GM18507 (cell line): ENCODE results near the gene RAI1.

ENCODE experiments used
- DNase-seq: peaks from one replicate; pipeline ENCODE4 v3.0.0; 2011; ENCODE audit warnings: low read depth; ENCODE audit not compliant: insufficient read length; ENCODE audit errors: extremely low spot score
- FAIRE-seq: peaks from 2 replicates; lab custom pipeline; 2011; peaks lifted over from hg19 to GRCh38; lab: Jason Lieb, UNC

Gene RAI1

GRCh38 chr17:17830269-17830567 is 149.0 kb downstream of the RAI1 start:
- FAIRE-seq (no peak), DNase-seq (no peak)

DNA sequence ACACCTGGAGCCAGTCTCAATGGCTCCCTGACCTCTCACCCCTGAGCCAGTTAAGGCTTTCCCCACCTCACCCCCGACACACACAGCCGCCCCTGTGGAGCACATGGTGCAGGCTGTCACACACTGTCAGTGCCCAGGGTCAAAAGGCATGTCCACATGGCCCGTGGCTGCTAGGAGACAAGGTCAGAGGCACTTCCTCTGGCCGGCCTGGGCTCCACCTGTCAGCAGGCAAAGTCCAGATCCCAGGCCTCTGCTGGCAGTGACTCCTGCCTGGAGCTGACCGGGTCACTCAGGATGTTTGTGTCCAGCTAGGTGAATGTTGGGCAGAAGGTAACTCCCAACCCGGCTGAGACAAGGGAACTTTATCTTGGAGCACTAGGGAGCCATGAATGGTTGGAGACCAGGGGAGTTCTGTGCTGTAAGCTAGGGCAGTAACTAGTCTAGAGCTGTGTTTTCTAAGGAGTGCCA is 149.5 kb downstream of the RAI1 start:
- no peak for FAIRE-seq

DNA sequence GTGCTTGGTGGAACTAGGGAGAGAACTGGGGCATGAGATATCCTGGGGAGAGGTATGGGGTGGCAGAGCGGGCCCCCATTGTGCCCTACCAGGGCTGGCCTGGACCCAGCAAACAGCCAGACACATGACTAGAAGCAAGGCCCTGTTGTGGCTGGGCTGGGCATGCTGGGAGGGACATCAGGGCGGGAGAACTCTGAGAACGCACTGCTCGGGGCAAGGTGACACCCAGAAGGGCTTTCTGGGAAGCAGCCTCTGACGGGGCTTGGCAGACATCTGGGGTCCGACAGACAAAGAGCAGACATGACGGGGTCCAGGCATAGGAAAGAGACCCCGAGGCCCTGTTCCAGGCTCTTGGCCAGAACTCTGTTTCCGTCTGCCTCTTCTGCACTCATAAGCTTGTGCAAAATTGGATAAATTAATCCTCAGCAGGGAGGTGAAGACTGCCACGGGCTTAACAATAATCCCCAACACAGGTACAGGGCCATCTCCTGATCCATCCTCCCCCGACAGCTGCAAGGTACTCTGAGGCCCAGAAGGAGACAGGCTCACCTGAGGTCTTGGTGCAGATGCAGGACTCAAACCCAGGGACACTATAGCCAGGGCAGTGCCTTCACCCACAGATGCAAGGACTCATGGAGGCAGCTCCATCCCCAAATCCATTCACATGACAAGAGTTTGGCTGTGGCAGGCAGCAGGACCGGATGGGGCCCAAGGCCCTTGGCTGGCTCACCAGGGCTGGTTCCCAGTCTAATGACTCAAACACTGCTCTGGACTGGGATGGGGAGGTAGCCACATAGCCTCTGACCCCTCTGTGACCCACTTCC is 150.2 kb downstream of the RAI1 start:
- FAIRE-seq = no peak

More for the DNA sequence above, 149.5 kb downstream of the RAI1 start:
- DNase-seq = no peak

DNA sequence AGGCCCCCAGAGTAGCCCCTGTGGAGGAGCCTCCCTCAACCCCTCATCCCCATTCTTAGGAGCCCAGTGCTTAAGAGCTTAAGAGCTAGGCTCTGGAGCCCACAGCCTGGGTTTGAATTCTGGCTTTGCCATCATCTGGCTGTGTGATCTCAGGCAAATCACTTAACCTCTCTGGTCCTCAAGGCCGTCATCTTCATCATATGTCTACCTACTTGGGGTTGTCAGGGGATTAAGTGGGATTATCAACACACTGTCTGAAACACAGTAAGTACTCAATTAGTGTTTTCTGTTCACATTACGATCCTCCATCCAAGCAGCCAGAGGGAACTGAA is 150.7 kb downstream of the RAI1 start:
- FAIRE-seq (no peak), DNase-seq (no peak)

More for the DNA sequence above, 150.2 kb downstream of the RAI1 start:
- DNase-seq = no peak

GRCh38 chr17:17833658-17834357 is 152.6 kb downstream of the RAI1 start:
- DNase-seq = no peak
- FAIRE-seq = no peak

DNA sequence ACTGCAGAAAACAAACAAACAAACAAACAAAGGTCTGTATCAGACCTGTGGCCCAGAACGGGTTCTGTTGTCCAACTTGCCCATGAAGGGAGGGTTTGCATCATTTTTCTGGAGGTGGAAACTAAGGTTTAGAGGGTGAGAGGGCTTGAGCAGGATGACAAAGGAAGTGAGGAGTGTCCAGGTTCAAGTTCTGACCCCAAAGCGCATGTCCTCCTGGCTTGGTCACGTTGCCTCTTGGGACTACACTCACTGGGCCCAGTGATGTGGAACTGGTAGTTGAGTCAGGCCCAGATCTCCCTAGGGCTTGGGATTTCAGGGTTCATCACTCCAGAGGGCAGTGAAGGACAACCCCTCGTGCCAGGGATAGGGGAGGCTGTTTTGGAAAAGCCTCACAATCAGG is 153.7 kb downstream of the RAI1 start:
- FAIRE-seq = peak; percentile 26
- no peak for DNase-seq

- DNase-seq (no peak), FAIRE-seq (no peak)
These were observed 154.4 kb downstream of the RAI1 start for GRCh38 chr17:17835415-17836249.

DNA sequence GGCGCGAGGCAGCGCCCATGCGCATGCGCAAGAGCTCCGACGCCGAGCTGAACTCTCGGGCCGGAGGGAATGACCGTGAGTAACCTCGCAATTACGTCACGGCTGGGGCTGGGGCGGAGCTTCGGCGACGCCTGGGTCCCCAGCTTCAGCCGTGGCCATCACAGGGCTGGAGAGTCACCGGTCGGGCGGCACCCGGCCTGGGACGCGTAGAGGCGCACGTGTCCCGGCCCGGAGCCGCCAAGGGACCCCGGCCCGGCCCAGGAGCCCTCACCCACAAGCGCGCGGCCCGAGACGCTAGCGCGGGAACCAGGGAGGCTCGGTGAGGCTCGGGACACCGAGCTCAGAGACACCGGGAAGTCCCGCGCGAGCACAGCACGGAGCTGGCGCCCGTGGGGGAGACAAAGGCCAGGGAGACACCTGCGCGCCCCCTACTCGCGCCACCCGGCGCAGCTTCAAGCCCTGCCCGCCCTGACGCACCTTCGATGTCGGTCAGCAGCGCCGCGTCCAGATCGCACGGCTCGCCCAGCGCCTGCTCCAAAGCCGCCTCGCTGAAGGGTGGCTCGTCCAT is 155.1 kb downstream of the RAI1 start:
- DNase-seq (peak; percentile 86), FAIRE-seq (peak; percentile 91)

GRCh38 chr17:17836818-17837379 is 155.6 kb downstream of the RAI1 start, which contains the start of gene SREBF1:
SREBF1 (minus strand) TSS chr17:17836986; CDS start chr17:17836817, 169 bp downstream.
- no peak for DNase-seq
- FAIRE-seq = peak; percentile 12

DNA sequence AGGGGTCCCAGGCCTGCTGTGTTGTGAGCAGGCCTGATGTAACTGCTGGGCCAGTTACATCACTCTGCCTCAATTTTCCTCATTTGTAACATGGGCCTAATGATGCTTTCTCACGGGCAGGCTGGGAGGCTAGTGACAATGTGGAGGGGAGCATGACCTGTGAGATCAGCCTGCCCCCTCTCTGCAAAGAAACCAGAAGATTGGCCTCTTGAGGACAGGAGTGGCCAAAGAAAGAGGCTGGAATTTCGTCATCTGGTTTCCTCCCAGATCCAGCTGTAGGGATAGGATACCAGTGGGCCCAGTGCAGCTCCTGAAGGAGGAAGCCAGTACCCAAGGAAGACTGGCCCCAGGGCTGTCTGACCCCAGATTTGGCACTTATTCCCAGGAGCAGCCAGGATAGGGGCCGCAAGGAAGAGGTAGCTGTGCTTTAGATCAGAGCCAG is 156.1 kb downstream of the RAI1 start:
- FAIRE-seq = no peak
- DNase-seq = no peak

DNA sequence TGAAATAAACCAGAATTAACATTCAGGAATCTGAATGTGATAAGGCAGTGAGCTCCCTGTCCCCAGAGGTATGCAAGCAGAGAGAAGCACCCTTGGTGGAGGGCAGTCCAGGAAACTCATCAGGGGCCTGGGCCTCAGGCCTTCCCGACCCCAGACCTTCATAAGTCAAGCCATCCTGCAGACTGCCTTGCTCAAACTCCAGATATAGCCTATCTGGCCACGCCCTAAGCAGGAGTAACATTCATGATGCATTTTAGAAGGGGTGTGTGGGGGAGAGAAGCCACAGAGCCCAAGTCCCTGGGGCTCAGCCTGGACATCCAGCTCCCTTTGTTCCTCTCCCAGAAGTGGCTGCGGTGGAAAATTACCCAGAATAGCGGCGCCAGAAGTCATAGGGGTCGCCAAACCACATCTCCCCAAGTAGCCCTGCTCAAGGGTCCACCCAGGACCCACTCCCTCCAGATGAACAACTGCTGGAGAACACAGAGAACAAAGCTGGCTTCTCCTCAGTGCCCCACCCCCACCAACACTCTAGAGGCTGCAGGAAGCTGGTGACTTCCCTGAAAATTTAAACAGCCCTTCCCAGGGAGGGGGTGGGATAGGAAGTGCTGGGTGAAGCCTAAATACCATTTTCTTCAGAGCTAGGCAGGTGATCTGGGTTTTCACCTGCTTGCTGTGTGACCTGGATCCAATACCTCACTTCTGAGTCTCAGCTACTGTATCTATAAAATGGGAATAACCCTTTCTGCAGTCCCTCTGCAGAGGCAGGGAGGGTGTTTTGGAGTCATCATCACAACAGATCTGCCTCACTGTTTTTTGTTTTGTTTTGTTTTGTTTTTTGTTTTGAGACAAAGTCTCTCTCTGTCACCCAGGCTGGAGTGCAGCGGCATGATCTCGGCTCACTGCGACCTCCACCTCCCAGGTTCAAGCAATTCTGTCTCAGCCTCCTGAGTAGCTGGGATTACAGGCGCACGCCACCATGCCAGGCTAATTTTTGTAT is 157.0 kb downstream of the RAI1 start:
- DNase-seq = no peak
- no peak for FAIRE-seq

GRCh38 chr17:17839791-17840707 is 158.8 kb downstream of the RAI1 start:
- peak; percentile 91 for FAIRE-seq

DNA sequence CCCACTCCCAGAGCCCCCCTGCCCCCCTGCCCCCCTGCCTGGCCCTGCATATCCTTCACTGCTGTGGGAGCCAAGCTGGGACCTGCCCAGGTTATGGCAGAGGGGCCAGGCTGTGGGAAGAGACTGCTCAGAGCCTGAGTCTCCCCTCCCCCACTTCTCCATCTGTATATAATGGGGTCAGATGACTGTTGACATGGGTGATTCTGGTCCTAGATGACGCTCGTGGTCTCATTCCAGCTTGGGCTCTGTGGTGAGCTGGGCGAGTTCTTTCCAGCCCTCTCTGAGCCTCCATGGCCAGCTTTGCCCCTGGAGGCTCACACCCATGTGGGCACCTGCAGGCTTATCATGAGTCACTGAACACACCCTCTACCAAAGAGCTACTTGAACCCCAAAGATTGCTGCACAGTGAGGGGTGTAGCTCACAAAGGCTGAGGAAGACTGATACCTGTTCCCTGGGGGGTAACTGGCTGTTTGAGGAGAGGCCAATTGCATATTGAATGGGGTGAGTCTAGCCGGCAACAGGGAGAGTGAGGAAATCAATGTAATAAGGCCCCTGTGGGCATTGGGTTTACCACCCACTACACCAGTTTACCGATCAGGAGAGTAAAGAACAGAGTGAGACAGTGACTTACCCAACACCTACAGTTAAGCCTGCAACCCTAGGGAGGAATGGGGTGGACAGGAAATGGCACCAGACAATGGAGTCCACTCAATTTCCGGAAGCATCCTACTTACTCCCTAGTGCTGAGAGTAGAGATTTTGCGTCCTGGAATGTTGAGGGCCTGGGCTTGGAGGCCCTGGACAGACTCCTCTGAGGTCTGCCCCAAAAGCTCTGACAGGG is 159.7 kb downstream of the RAI1 start:
- FAIRE-seq (peak; percentile 54), DNase-seq (no peak)

More at GRCh38 chr17:17839791-17840707, 158.8 kb downstream of the RAI1 start:
- DNase-seq = peak; percentile 93

DNA sequence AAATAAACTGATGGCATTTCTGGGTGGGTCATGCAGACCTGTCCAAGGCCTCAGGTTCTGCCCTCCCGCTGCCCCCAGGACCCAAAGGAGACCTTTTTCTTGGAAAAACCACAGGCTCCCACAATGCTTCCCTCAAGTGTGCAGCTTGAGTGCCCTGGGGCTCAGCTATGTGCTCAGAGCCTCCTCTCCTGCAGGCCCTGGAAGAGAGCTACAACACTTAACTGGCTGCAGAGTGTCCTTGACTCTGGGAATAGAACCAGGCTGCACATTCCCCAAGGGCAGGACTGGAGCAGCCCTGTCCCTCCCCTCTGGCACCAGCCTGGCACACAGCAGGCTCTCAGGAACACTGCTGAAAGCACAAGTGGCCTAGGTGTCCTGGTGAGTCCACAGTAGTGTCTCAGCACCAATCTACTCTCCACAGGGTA is 160.4 kb downstream of the RAI1 start:
- DNase-seq (no peak), FAIRE-seq (no peak)

DNA sequence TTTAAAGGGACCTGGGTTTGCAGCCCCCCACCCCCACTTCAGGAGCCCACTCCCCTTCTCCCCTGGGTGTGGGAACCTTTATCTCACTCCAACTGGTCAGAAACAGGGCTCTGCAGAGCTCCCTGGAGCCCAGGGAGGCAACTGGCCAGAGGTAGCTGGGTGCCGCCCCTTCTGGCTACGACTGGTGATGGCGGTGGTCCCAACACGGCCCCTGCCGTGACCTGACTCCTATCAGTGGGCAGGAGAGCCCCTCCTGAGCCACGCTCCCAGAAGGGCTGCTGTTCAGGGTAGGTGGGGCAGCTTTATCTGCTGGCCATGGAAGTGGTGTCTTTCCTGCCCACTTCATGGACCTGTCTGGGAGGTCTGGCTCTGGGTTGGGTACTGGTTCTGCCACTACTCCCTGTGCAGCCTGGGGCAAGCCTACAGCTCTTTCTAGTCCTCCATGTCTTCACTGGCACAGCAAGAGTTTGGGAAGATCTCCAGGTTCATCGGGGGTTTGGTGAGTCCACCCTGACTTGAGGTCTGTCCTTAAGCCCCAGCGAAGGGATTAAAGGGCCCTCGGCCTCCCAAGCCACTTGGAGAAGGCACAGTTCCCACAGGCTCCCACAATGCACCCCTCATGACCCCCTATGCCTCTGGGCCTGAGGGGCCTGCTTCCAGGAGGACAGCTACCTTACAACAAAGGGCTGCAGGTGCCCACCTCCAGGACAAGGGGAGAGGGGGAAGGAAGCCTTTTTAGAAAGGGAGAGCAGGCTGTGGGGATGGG is 161.0 kb downstream of the RAI1 start:
- DNase-seq (no peak), FAIRE-seq (no peak)

- FAIRE-seq (no peak), DNase-seq (no peak)
These were observed 161.8 kb downstream of the RAI1 start for GRCh38 chr17:17843096-17843495.
